Natural killer cell treated with Interleukin-12 subunit alpha and Interleukin-12 subunit beta and Interleukin-15 and Interleukin-18, amount 100 ng/mL, for 72 hours (primary cell): ENCODE data around the gene TARS2. TPM values are rescaled to one million over a fixed set of nuclear protein-coding genes. Genes with fewer than 3 reads are reported as not detected.

Experiments used
- ATAC-seq, 2 donors: fragments of 150-1000 bp; cut with Tn5 transposase in 1 of 2; sonication (Bioruptor Pico), chemical (Tn5 transposase) in 1 of 2; 2 replicates each; pipeline ENCODE4 v1.10.0; 2021
- DNase-seq: peaks from one replicate; pipeline ENCODE4 v3.0.0; 2022; ENCODE audit warnings: low spot score
- H3K27ac Mint-ChIP-seq, 2 donors: 1 replicate in 1 of 2; 2 replicates in 1 of 2; pipeline ENCODE4 v1.8.0; 2022; ENCODE audit warnings: mixed read lengths in 2 of 2, mild to moderate bottlenecking in 1 of 2, moderate library complexity in 1 of 2
- H3K27me3 Mint-ChIP-seq, 2 donors: 1 replicate in 1 of 2; 2 replicates in 1 of 2; pipeline ENCODE4 v1.8.0; 2022; ENCODE audit warnings: mixed read lengths in 2 of 2
- H3K36me3 Mint-ChIP-seq: one replicate; pipeline ENCODE4 v1.8.0; 2022; ENCODE audit warnings: mixed read lengths
- H3K4me1 Mint-ChIP-seq, 2 donors: 1 replicate in 1 of 2; 2 replicates in 1 of 2; pipeline ENCODE4 v1.8.0; 2022; ENCODE audit warnings: low read depth in 2 of 2, mixed read lengths in 2 of 2, mild to moderate bottlenecking in 1 of 2
- H3K4me3 Mint-ChIP-seq: one replicate; pipeline ENCODE4 v1.8.0; 2022; ENCODE audit warnings: mixed read lengths
- H3K9me3 Mint-ChIP-seq: 2 replicates; pipeline ENCODE4 v1.8.0; 2022; ENCODE audit warnings: mixed read lengths
- total RNA-seq, 2 donors: library from RNA; stranded (reverse); gene quantifications; one replicate each; pipeline ENCODE4 v1.2.3, GENCODE V29; 2022

TARS2 gene
- total RNA-seq, 2 donors from 2014 or later = 31.5 to 59.9 TPM

DNA sequence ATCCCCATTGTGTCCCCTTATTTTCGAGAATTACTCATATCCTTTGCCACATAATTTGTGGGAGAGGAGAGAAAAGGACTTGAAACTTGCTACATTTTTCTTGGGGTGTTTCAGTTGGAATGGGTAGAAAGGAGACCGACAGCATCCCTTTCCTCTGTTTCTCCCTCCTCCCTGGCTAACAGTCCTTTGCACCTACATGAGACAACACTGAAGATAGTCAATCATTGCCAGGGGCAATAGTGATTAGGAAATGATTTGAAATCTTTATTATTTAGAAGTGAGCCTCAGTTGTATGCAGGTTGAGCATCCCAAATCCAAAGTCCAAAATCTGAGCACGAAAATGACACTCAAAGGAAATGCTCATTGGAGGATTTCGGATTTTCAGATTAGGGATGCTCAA is 7.8 kb upstream of the TARS2 start:
- Mint-ChIP-seq H3K36me3 (no peaks in the 10 kb centered on the region), H3K4me1 (peaks cover 0 to 3% of the 10 kb centered on the region in 2 donors), H3K27ac (no peak overlapping the region), H3K27me3 (no peaks in the 10 kb centered on the region), H3K9me3 (no peaks in the 10 kb centered on the region), H3K4me3 (no peak overlapping the region)
- ATAC-seq (no peak), DNase-seq (no peak)

GRCh38 chr1:150479927-150480352 is 7.3 kb upstream of the TARS2 start:
- Mint-ChIP-seq H3K27ac (no peak overlapping the region), H3K4me3 (no peak overlapping the region), H3K9me3 (no peaks in the 10 kb centered on the region), H3K36me3 (no peaks in the 10 kb centered on the region), H3K27me3 (no peaks in the 10 kb centered on the region), H3K4me1 (peaks cover 0 to 3% of the 10 kb centered on the region in 2 donors)
- DNase-seq = no peak
- no peak for ATAC-seq

- Mint-ChIP-seq H3K9me3 (no peaks in the 10 kb centered on the region), H3K27ac (no peak overlapping the region)
These were observed 2.8 kb upstream of the TARS2 start for GRCh38 chr1:150484431-150484830.

GRCh38 chr1:150484861-150485260 is 2.4 kb upstream of the TARS2 start:
- Mint-ChIP-seq H3K4me1 (peaks cover 26% of the 10 kb centered on the region in 2 donors), H3K4me3 (peak overlapping the region; percentile 2), H3K9me3 (no peaks in the 10 kb centered on the region), H3K27ac (peak overlapping the region; percentile 3 to 12), H3K27me3 (no peaks in the 10 kb centered on the region), H3K36me3 (peaks cover 8% of the 10 kb centered on the region)
- DNase-seq (no peak), ATAC-seq (no peak)

More at GRCh38 chr1:150484431-150484830, 2.8 kb upstream of the TARS2 start:
- Mint-ChIP-seq H3K4me3 (no peak overlapping the region), H3K27me3 (no peaks in the 10 kb centered on the region), H3K36me3 (peaks cover 8% of the 10 kb centered on the region), H3K4me1 (peaks cover 26 to 28% of the 10 kb centered on the region in 2 donors)
- no peak for ATAC-seq
- no peak for DNase-seq

DNA sequence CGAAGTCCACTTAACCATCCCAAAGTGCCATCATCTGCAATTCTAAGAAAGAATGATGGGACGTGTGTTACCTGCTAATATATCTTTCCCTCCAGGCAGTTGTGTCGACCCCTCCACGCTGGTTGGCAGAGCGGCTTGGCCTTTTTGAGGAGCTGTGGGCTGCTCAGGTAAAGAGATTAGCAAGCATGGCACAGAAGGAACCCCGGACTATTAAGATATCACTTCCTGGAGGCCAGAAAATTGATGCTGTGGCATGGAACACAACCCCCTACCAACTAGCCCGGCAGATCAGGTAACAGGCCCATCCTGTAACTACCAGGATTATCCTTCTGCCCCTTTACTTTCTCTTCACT is 520 bp downstream of the TARS2 start:
- peak overlapping the region; percentile 95 to 96 for H3K27ac Mint-ChIP-seq
- H3K4me3 Mint-ChIP-seq = peak overlapping the region; percentile 97
- H3K4me1 Mint-ChIP-seq = peaks cover 25 to 26% of the 10 kb centered on the region in 2 donors
- peaks cover 18% of the 10 kb centered on the region for H3K36me3 Mint-ChIP-seq
- DNase-seq (no peak), ATAC-seq (no peak)
- no peaks in the 10 kb centered on the region for H3K27me3 Mint-ChIP-seq
- no peaks in the 10 kb centered on the region for H3K9me3 Mint-ChIP-seq

DNA sequence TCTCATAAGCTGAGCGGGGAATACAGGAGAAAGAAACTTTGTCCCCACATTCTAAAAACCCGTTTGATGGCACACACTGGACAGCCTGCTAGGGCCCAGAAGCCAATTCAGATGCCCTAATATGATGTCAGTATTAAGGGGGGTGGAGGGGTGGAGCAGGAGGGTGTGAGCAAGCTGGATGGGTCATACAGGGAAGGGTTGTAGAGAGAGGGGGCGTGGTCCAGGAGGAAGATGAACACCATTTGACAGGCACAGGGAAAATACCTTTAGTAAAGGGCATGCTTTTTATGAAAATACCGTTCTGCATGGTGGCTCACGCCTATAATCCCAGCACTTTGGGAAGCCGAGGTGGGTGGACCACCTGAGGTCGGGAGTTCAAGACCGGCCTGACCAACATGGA is 6.0 kb downstream of the TARS2 start:
- H3K4me1 Mint-ChIP-seq = peaks cover 10 to 12% of the 10 kb centered on the region in 2 donors
- H3K36me3 Mint-ChIP-seq = peaks cover 27% of the 10 kb centered on the region
- H3K27ac Mint-ChIP-seq = no peak overlapping the region
- H3K4me3 Mint-ChIP-seq = no peak overlapping the region
- H3K9me3 Mint-ChIP-seq = no peaks in the 10 kb centered on the region
- DNase-seq (no peak), ATAC-seq (no peak)
- H3K27me3 Mint-ChIP-seq = no peaks in the 10 kb centered on the region

GRCh38 chr1:150498342-150498741 is 11.1 kb downstream of the TARS2 start:
- peaks cover 0 to 3% of the 10 kb centered on the region in 2 donors for H3K4me1 Mint-ChIP-seq
- peaks cover 28% of the 10 kb centered on the region for H3K36me3 Mint-ChIP-seq
- no peak overlapping the region for H3K27ac Mint-ChIP-seq
- no peaks in the 10 kb centered on the region for H3K9me3 Mint-ChIP-seq
- no peaks in the 10 kb centered on the region for H3K27me3 Mint-ChIP-seq
- ATAC-seq (no peak), DNase-seq (no peak)
- no peak overlapping the region for H3K4me3 Mint-ChIP-seq

DNA sequence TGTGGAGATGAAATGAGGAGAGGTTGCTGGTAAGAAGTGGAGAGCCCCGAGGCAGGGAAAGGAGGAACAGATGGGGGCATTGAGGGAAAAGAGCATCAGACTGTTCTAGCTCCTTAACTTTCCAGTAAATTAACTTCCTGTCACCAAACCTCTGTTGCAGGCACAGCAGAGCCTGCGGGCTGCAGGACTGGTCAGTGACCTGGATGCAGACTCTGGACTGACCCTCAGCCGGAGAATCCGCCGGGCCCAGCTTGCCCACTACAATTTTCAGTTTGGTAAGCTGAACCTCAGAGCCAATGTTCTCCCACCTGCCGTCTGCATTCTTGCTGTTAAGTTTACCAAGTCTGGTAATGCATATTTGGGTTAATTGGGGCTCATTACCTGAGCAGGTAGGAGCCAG is 18.2 kb downstream of the TARS2 start:
- Mint-ChIP-seq H3K27ac (no peak overlapping the region), H3K9me3 (no peaks in the 10 kb centered on the region), H3K4me1 (peaks cover 0 to 5% of the 10 kb centered on the region in 2 donors), H3K27me3 (no peaks in the 10 kb centered on the region), H3K36me3 (peaks cover 11% of the 10 kb centered on the region), H3K4me3 (no peak overlapping the region)
- ATAC-seq (no peak), DNase-seq (no peak)

GRCh38 chr1:150507912-150508864 is 21.0 kb downstream of the TARS2 start, which contains the start of gene ECM1:
ECM1 (plus strand) TSS chr1:150508109; CDS start chr1:150508210, 101 bp downstream.
- Mint-ChIP-seq H3K4me3 (no peak within 1 kb of the TSS), H3K4me1 (peaks cover 0 to 3% of the 10 kb centered on the region in 2 donors), H3K9me3 (no peaks in the 10 kb centered on the region), H3K36me3 (peaks cover 6% of the 10 kb centered on the region), H3K27ac (peak within 1 kb of the TSS in 1 of 2 donors; percentile 24), H3K27me3 (no peaks in the 10 kb centered on the region)
- DNase-seq (no peak), ATAC-seq (no peak)

- H3K9me3 Mint-ChIP-seq = no peaks in the 10 kb centered on the region
- no peaks in the 10 kb centered on the region for H3K27me3 Mint-ChIP-seq
- peaks cover 0 to 3% of the 10 kb centered on the region in 2 donors for H3K4me1 Mint-ChIP-seq
- H3K36me3 Mint-ChIP-seq = peaks cover 6% of the 10 kb centered on the region
- ATAC-seq (no peak), DNase-seq (no peak)
- no peak overlapping the region for H3K27ac Mint-ChIP-seq
- H3K4me3 Mint-ChIP-seq = no peak overlapping the region
These were observed 21.8 kb downstream of the TARS2 start for GRCh38 chr1:150508982-150509381.

GRCh38 chr1:150511551-150511950 is 24.3 kb downstream of the TARS2 start:
- peak overlapping the region in 1 of 2 donors; percentile 50 for H3K27ac Mint-ChIP-seq

GRCh38 chr1:150511985-150512660 is 24.9 kb downstream of the TARS2 start:
- Mint-ChIP-seq H3K36me3 (no peaks in the 10 kb centered on the region), H3K27ac (peak overlapping the region in 1 of 2 donors; percentile 50), H3K9me3 (no peaks in the 10 kb centered on the region), H3K4me1 (peaks cover 9 to 14% of the 10 kb centered on the region in 2 donors), H3K4me3 (no peak overlapping the region), H3K27me3 (no peaks in the 10 kb centered on the region)
- DNase-seq (no peak), ATAC-seq (no peak)

More at GRCh38 chr1:150511551-150511950, 24.3 kb downstream of the TARS2 start:
- Mint-ChIP-seq H3K9me3 (no peaks in the 10 kb centered on the region), H3K4me1 (peaks cover 7 to 13% of the 10 kb centered on the region in 2 donors), H3K4me3 (no peak overlapping the region), H3K27me3 (no peaks in the 10 kb centered on the region), H3K36me3 (no peaks in the 10 kb centered on the region)
- no peak for DNase-seq
- ATAC-seq = no peak

DNA sequence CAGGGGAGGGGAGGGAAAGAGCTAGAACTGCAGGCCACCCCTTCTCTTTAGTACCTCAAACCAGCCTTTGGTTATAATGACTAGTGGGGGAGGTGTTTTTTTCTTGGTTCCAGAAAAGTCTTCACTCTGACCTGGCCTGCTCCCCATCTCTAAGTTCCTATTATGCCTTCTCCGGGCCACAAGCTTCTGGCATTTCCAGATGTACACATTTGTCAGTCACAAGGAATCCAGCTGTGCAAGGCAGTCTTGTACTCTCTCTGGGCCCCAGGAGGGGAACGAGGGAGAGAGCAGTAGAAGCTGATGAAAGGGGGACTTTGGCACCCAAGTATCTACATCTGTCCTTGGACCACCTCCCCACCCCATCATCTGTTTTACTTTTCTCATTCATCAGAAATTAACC is 25.6 kb downstream of the TARS2 start:
- no peaks in the 10 kb centered on the region for H3K36me3 Mint-ChIP-seq
- ATAC-seq (no peak), DNase-seq (no peak)
- no peak overlapping the region for H3K27ac Mint-ChIP-seq
- no peaks in the 10 kb centered on the region for H3K9me3 Mint-ChIP-seq
- H3K4me1 Mint-ChIP-seq = peaks cover 9 to 12% of the 10 kb centered on the region in 2 donors
- H3K4me3 Mint-ChIP-seq = no peak overlapping the region
- no peaks in the 10 kb centered on the region for H3K27me3 Mint-ChIP-seq

DNA sequence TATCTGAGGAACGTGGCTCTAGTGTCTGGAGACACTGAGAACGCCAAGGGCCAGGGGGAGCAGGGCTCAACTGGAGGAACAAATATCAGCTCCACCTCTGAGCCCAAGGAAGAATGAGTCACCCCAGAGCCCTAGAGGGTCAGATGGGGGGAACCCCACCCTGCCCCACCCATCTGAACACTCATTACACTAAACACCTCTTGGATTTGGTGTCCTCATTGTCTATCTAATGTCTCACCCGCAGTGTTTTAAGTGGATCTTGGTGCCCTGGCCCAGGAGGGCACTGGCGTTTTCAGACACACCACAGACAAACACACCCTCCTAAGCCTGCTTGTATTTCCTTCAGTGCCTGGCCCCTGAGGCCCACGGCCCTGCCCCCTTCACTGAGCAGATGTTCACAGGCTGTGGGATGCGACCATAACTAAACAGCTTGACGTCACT is 26.2 kb downstream of the TARS2 start:
- DNase-seq = no peak
- Mint-ChIP-seq H3K9me3 (no peaks in the 10 kb centered on the region), H3K4me1 (peaks cover 9 to 12% of the 10 kb centered on the region in 2 donors), H3K4me3 (no peak overlapping the region), H3K27ac (no peak overlapping the region), H3K27me3 (no peaks in the 10 kb centered on the region), H3K36me3 (no peaks in the 10 kb centered on the region)
- ATAC-seq = no peak
